HFF-Myc (cell line): ENCODE measurements around the gene ZNF554.
"Not testable (repeated sequence)": the region's sequence is repeated elsewhere in the genome, so short reads cannot be mapped to it uniquely, and the experiment has no call there.

Source experiments
- DNase-seq: peaks from one replicate; pipeline ENCODE4 v3.0.0-alpha.2; 2011; ENCODE audit warnings: low read depth; ENCODE audit errors: extremely low read depth
- H3K4me3 ChIP-seq: replicated peaks from 2 replicates; pipeline ENCODE4 v1.5.1; 2011; ENCODE audit warnings: low read depth, mild to moderate bottlenecking, control low read depth, low read length
- TF ChIP-seq, protein P1 (sequence below): IDR thresholded peaks from 2 replicates; pipeline ENCODE4 v1.5.1; 2012; ENCODE audit warnings: mild to moderate bottlenecking, low read depth, low read length, control low read depth; ENCODE audit errors: missing control alignments

Gene ZNF554

DNA sequence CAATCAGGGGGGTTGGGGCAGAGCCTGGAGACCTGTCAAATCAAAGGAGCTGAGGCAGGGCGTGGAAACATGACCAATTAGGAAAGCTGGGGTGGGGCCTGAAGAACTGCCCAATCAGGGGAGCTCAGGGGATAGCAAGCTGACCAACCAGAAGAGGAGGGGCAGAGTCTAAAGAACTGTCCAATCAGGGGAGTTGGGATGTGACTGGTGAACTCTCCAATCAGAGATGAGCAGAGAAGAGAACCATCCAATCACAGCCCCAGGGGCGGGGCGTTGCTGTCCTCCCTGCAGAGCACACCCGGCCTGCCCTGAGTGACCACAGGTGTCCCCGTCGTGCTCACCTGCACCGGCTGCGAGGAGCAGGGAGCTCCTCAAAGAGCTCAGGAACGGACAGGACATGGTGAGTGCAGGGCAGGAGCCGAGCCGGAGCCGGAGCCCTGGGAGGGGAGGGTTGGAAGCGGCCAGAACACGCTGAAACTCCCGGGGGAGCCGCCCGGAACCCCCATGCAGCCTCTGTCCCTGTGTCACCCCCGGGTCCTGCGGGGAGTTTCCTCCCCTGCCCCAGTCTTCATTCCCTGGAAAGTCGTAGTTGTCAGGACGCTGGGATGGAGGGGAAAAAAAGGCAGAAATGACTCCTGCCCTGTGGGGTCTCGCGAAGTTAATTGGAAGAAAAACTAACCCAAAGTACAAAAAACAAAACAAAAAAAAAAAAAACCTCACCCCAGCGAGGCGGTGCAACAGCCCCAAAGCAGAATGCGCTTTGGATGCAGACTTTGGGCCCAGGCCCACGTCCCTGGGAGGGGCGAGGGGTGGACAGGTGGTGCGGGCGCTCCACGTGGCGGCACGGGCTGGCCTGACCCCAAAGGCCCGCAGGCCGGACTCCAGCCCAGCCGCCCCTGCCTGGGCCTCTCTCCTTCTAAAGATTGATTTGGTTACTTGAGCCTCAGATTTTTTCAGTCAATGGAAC lies 47.6 kb downstream of the ZNF554 start, which contains the start of gene ZNF556:
TSS of gene ZNF556 (plus strand) at position 311 of the 967 bp plus-strand sequence. CDS start at position 398, 87 bp downstream.
- no peak for DNase-seq
- TF ChIP-seq, protein P1, sequence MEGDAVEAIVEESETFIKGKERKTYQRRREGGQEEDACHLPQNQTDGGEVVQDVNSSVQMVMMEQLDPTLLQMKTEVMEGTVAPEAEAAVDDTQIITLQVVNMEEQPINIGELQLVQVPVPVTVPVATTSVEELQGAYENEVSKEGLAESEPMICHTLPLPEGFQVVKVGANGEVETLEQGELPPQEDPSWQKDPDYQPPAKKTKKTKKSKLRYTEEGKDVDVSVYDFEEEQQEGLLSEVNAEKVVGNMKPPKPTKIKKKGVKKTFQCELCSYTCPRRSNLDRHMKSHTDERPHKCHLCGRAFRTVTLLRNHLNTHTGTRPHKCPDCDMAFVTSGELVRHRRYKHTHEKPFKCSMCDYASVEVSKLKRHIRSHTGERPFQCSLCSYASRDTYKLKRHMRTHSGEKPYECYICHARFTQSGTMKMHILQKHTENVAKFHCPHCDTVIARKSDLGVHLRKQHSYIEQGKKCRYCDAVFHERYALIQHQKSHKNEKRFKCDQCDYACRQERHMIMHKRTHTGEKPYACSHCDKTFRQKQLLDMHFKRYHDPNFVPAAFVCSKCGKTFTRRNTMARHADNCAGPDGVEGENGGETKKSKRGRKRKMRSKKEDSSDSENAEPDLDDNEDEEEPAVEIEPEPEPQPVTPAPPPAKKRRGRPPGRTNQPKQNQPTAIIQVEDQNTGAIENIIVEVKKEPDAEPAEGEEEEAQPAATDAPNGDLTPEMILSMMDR: no peak
- H3K4me3 ChIP-seq: no peak within 1 kb of the TSS

DNA sequence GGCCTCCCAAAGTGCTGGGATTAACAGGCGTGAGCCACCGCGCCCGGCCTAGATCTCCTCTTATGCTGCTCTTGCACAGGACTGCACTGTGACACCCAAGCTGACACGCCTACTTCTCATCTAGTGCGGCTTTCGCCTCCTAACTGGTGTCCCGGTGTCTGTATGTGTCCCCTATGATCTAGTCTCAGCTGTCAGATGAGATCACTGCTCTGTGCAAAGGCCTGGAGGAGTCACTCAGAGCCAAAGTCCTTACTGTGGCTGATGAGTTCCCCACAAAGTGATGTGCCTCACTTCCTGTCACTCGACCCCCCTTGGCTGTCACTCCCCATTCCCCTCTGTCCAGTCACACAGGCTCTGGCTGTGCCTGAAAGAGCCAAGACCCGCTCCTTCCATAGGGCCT lies 50.0 kb downstream of the ZNF554 start:
- DNase-seq: no peak
- TF ChIP-seq, protein P1: no peak
- no peak overlapping the region for H3K4me3 ChIP-seq

DNA sequence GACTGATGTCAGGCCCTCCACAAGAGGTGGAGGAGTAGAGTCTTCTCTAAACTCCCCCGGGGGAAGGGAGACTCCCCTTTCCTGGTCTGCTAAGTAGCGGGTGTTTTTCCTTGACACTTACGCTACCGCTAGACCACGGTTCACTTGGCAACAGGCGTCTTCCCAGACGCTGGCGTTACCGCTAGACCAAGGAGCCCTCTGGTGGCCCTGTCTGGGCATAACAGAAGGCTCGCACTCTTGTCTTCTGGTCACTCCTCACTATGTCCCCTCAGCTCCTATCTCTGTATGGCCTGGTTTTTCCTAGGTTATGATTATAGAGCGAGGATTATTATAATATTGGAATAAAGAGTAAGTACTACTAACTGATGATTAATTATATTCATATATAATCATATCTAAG lies 52.5 kb downstream of the ZNF554 start:
- DNase-seq: not testable (repeated sequence)
- TF ChIP-seq, protein P1: peak; percentile 30

DNA sequence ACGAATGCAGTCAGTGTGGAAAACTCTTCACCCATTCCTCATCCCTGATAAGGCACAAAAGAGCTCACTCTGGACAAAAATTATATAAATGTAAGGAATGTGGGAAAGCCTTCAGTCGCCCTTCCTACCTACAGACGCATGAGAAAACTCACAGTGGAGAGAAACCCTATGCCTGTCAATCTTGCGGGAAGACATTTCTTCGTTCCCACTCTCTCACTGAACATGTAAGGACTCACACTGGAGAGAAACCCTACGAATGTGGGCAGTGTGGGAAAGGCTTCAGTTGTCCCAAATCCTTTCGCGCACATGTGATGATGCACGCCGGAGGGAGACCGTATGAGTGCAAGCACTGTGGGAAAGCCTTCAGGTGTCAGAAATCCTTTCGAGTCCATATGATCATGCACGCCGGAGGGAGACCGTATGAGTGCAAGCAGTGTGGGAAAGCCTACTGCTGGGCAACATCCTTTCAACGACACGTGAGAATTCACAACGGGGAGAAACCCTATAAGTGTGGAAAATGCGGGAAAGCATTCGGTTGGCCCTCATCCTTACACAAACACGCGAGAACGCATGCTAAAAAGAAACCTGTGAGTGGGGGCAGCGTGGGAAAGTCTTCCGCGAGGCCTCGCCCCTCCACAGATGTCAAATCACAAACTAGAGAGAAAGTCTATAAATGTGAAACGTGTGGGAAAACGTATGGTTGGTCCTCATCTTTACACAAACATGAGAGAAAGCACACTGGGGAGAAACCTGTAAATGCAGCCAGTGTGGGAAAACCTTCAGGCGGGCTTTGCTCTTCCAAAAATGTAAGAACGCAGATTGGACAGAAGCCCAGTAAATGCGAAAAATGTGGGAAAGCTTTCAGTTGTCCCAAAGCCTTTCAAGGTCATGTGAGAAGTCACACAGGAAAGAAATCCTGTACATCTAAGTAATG lies 58.0 kb downstream of the ZNF554 start:
- no peak for DNase-seq
- H3K4me3 ChIP-seq: no peak overlapping the region
- TF ChIP-seq, protein P1: no peak

More for the DNA sequence above, 52.5 kb downstream of the ZNF554 start:
- H3K4me3 ChIP-seq: not testable (repeated sequence)

DNA sequence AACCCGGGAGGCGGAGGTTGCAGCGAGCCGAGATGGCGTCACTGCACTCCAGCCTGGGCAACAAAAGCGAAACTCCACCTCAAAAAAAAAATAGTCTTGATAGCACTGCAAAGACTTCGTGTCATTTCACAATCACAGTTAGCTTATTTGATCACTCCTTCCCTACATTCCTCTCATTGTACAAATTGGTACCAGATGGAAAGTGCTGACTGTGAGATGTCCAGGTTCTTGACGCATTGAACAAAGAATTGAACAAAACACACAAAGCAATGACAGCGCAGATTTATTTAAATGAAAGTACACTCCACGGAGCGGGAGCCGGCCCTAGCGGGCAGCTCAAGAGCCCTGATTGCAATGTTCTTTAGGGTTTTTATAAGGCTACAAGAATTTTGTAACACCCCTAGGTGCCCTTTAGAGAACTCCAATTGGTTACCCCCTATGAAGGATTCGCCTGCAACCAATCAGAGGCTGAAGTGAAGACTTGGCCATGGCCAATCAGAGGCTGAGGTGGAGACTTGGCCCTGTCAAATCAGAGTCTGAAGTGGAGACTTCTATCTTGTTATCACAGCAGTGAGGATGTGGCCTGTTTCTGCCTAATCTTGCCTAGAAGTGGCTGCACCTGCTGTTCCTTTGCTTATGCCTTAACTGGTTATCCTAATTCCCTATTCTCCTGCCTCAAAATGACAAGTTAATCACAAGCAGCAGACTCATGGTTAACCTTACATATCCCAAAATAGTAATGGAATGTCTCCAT lies 64.2 kb downstream of the ZNF554 start:
- no peak for DNase-seq
- no peak overlapping the region for H3K4me3 ChIP-seq
- TF ChIP-seq, protein P1: no peak

DNA sequence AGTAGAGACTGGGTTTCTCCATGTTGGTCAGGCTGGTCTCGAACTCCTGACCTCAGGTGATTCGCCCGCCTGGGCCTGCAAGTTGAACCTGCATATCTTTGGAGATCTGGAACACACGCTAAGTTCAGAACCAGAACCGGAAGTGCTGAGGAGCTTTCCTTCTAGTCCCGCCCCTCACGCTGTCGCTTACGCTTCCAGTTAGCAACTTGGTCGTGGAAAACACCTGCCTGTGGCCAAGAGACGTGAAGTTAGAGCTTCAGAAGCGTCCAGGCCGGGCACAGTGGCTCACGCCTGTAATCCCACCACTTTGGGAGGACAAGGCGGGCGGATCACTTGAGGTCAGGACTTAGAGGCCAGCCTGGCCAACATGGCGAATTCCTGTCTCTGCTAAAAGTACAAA lies 66.1 kb downstream of the ZNF554 start:
- DNase-seq: no peak
- no peak overlapping the region for H3K4me3 ChIP-seq
- TF ChIP-seq, protein P1: no peak
